Adrenal gland (tissue), 5 donors: ENCODE results near the gene INPPL1.

Experiments
- POLR2A ChIP-seq, 2 donors: fragments of 450-650 bp; IDR thresholded peaks; one replicate each; pipeline ENCODE4 v1.6.1; 2017; ENCODE audit warnings: antibody characterized with exemption in 2 of 2, mild to moderate bottlenecking in 2 of 2, moderate library complexity in 1 of 2
- TF ChIP-seq, protein P1 (sequence below), 6 experiments: fragments of 450-650 bp in 4 of 6; fragments of 200-600 bp in 2 of 6; sonication (generic) in 1 of 6; IDR thresholded peaks; 1 replicate in 5 of 6; 2 replicates in 1 of 6; pipeline versions ENCODE4 v1.5.1 to v1.8.0; 2016 to 2021; ENCODE audit warnings: antibody characterized with exemption in 6 of 6, mild to moderate bottlenecking in 2 of 6, moderate library complexity in 1 of 6
- donor health status: DM: no; HTN: no; CAD: no.

DNA sequence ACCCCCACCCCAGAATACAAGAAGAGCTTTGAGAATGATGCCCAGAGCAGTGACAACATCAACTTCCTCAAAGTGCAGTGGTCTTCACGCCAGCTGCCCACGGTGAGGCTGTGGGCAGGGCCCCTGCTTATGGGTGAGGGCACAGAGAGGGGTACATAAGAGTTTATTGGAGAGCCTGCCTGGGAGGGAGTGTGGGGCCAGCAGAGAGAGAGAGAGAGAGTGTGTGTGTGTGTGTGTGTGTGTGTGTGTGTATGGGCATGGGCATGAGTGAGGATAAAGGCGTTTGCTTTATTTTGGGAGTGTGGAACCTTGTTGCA lies 9.9 kb downstream of the INPPL1 start:
- TF ChIP-seq POLR2A (IDR thresholded peaks at IDR 0.05): no peak
- TF ChIP-seq, protein P1, sequence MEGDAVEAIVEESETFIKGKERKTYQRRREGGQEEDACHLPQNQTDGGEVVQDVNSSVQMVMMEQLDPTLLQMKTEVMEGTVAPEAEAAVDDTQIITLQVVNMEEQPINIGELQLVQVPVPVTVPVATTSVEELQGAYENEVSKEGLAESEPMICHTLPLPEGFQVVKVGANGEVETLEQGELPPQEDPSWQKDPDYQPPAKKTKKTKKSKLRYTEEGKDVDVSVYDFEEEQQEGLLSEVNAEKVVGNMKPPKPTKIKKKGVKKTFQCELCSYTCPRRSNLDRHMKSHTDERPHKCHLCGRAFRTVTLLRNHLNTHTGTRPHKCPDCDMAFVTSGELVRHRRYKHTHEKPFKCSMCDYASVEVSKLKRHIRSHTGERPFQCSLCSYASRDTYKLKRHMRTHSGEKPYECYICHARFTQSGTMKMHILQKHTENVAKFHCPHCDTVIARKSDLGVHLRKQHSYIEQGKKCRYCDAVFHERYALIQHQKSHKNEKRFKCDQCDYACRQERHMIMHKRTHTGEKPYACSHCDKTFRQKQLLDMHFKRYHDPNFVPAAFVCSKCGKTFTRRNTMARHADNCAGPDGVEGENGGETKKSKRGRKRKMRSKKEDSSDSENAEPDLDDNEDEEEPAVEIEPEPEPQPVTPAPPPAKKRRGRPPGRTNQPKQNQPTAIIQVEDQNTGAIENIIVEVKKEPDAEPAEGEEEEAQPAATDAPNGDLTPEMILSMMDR (IDR thresholded peaks at IDR 0.05): no peak
